GM12878 (cell line): Measurements from ENCODE around the gene AIG1.

Experiments
- BHLHE40 ChIP-seq, 2 experiments: fragments of 450-650 bp in 1 of 2; IDR thresholded peaks; 2 replicates each; pipeline ENCODE4 v1.6.1; 2011 to 2017; ENCODE audit warnings: low read depth in 2 of 2, borderline replicate concordance in 1 of 2, improper control_type of control experiment in 1 of 2, low read length in 1 of 2, mild to moderate bottlenecking in 1 of 2
- CTCF ChIP-seq, 3 experiments: IDR thresholded peaks in 2 of 3; conservative IDR thresholded peaks in 1 of 3; 2 replicates each; pipeline ENCODE4 v1.5.1; 2011; ENCODE audit warnings: low read depth in 3 of 3, low read length in 3 of 3, mild to moderate bottlenecking in 3 of 3, control low read depth in 2 of 3, moderate library complexity in 2 of 3, inconsistent platforms in 1 of 3, mixed read lengths in 1 of 3; ENCODE audit not compliant: control insufficient read depth in 2 of 3, insufficient read depth in 1 of 3; ENCODE audit errors: extremely low read depth in 1 of 3
- POLR2AphosphoS5 ChIP-seq: IDR thresholded peaks from 2 replicates; pipeline ENCODE4 v1.6.1; 2011; ENCODE audit warnings: mild to moderate bottlenecking, low read length, inconsistent platforms
- SP1 ChIP-seq: IDR thresholded peaks from one replicate; pipeline ENCODE4 v1.6.1; 2011; ENCODE audit warnings: low read depth, low read length
- SRF ChIP-seq, 2 experiments: IDR thresholded peaks; 2 replicates each; pipeline ENCODE4 v1.6.1; 2011; ENCODE audit warnings: low read depth in 2 of 2, low read length in 2 of 2, mild to moderate bottlenecking in 1 of 2, moderate library complexity in 1 of 2
- TAF1 ChIP-seq: IDR thresholded peaks from 2 replicates; pipeline ENCODE4 v1.6.1; 2011; ENCODE audit warnings: mild to moderate bottlenecking, low read depth, low read length, borderline replicate concordance
- ZBTB33 ChIP-seq: fragments of 450-650 bp; IDR thresholded peaks from 2 replicates; pipeline ENCODE4 v1.6.1; 2017; ENCODE audit warnings: mild to moderate bottlenecking
- ZNF274 ChIP-seq: IDR thresholded peaks from one replicate; pipeline ENCODE4 v1.8.0; 2011; ENCODE audit not compliant: insufficient read length, insufficient read depth
- TF ChIP-seq, protein P1 (sequence below): fragments of 150-350 bp; IDR thresholded peaks from 2 replicates; pipeline ENCODE4 v1.6.1; 2016; ENCODE audit warnings: low read depth, low read length

GRCh38 chr6:143049611-143050010 is 11.1 kb upstream of the AIG1 start:
- TF ChIP-seq TAF1 (no peak), CTCF (IDR thresholded peaks at IDR 0.05 in 2 of 3, conservative IDR thresholded peaks at IDR 0.05 in 1 of 3; ENCODE audit: control insufficient read depth in 2 of 3, extremely low read depth in 1 of 3, insufficient read depth in 1 of 3, low read depth in 3 of 3, low read length in 3 of 3) (no peak), ZBTB33 (no peak), SRF (IDR thresholded peaks at IDR 0.05; ENCODE audit: low read depth in 2 of 2, low read length in 2 of 2) (no peak), POLR2AphosphoS5 (no peak), BHLHE40 (IDR thresholded peaks at IDR 0.05; ENCODE audit: borderline replicate concordance in 1 of 2, low read depth in 2 of 2, low read length in 1 of 2) (no peak), ZNF274 (no peak), SP1 (no peak)
- TF ChIP-seq, protein P1, sequence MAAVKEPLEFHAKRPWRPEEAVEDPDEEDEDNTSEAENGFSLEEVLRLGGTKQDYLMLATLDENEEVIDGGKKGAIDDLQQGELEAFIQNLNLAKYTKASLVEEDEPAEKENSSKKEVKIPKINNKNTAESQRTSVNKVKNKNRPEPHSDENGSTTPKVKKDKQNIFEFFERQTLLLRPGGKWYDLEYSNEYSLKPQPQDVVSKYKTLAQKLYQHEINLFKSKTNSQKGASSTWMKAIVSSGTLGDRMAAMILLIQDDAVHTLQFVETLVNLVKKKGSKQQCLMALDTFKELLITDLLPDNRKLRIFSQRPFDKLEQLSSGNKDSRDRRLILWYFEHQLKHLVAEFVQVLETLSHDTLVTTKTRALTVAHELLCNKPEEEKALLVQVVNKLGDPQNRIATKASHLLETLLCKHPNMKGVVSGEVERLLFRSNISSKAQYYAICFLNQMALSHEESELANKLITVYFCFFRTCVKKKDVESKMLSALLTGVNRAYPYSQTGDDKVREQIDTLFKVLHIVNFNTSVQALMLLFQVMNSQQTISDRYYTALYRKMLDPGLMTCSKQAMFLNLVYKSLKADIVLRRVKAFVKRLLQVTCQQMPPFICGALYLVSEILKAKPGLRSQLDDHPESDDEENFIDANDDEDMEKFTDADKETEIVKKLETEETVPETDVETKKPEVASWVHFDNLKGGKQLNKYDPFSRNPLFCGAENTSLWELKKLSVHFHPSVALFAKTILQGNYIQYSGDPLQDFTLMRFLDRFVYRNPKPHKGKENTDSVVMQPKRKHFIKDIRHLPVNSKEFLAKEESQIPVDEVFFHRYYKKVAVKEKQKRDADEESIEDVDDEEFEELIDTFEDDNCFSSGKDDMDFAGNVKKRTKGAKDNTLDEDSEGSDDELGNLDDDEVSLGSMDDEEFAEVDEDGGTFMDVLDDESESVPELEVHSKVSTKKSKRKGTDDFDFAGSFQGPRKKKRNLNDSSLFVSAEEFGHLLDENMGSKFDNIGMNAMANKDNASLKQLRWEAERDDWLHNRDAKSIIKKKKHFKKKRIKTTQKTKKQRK = no peak
